Calu3 (cell line): ENCODE results near the gene CCN2. TPM values are rescaled to one million over a fixed set of nuclear protein-coding genes. Genes with fewer than 3 reads are reported as not detected.

Experiments used
- BruUV-seq: library from RNA; stranded (reverse); fragments of 400-500 nt; replicated peaks from 2 replicates; lab custom pipeline; 2021; lab: Mats Ljungman, UMichigan
- CTCF ChIA-PET: fragments of 300-600 bp; sonication (Branson Sonifier 250); formaldehyde crosslinking; loops from one replicate; lab custom pipeline; 2022; ENCODE audit warnings: antibody characterized with exemption; lab: Charles Lee
- DNase-seq: peaks from one replicate; pipeline ENCODE4 v3.0.0; 2022
- H3K27ac Mint-ChIP-seq: one replicate; pipeline ENCODE4 v1.8.0; 2022; ENCODE audit warnings: mixed read lengths; ENCODE audit not compliant: unreplicated experiment
- H3K27me3 Mint-ChIP-seq: one replicate; pipeline ENCODE4 v1.8.0; 2022; ENCODE audit warnings: mixed read lengths; ENCODE audit not compliant: unreplicated experiment
- H3K36me3 Mint-ChIP-seq: one replicate; pipeline ENCODE4 v1.8.0; 2022; ENCODE audit warnings: mild to moderate bottlenecking, moderate library complexity, mixed read lengths; ENCODE audit not compliant: insufficient read depth, unreplicated experiment
- H3K4me1 Mint-ChIP-seq: one replicate; pipeline ENCODE4 v1.8.0; 2022; ENCODE audit warnings: mild to moderate bottlenecking, low read depth, mixed read lengths; ENCODE audit not compliant: unreplicated experiment
- H3K4me3 Mint-ChIP-seq: one replicate; pipeline ENCODE4 v1.8.0; 2022; ENCODE audit warnings: mild to moderate bottlenecking, low read depth, moderate library complexity, mixed read lengths; ENCODE audit not compliant: unreplicated experiment
- H3K9me3 Mint-ChIP-seq: one replicate; pipeline ENCODE4 v1.8.0; 2022; ENCODE audit warnings: low read depth, mixed read lengths; ENCODE audit not compliant: unreplicated experiment
- CTCF ChIP-seq: fragments of 200-600 bp; IDR thresholded peaks from one replicate; pipeline ENCODE4 v1.8.0; 2022; ENCODE audit warnings: antibody characterized with exemption; ENCODE audit not compliant: unreplicated experiment
- intact Hi-C: fragments of 100-400 bp; cut with micrococcal nuclease; formaldehyde crosslinking; loops from one replicate; pipeline ENCODE4 v1.10.0; 2022; ENCODE audit not compliant: unreplicated experiment
- total RNA-seq: library from RNA; stranded (reverse); gene quantifications from 2 replicates; pipeline ENCODE4 v1.2.3, GENCODE V29; 2022

CCN2 gene
- total RNA-seq, 1 experiment from 2014 or later: 373 TPM

GRCh38 chr6:131989036-131989435, 37.9 kb upstream of the CCN2 start:
- TF ChIP-seq CTCF: no peak
- Mint-ChIP-seq H3K4me3 (no peak overlapping the region), H3K27me3 (no peaks in the 10 kb centered on the region), H3K27ac (no peak overlapping the region), H3K36me3 (no peaks in the 10 kb centered on the region), H3K4me1 (no peaks in the 10 kb centered on the region), H3K9me3 (no peaks in the 10 kb centered on the region)
- no TSS peak for BruUV-seq
- intact Hi-C loops: no loop called here
- DNase-seq: no peak
- CTCF ChIA-PET: no interaction called here

- no peak overlapping the region for H3K4me3 Mint-ChIP-seq
- H3K4me1 Mint-ChIP-seq: peaks cover 31% of the 10 kb centered on the region
- CTCF ChIA-PET: interaction anchor here (1.1 kb wide), 1 partner anchor 235 kb away, joined by 3 read pairs; no protein-coding TSS in a partner anchor
- intact Hi-C loops: no loop called here
- TF ChIP-seq CTCF: no peak
- no peak for DNase-seq
- no peaks in the 10 kb centered on the region for H3K9me3 Mint-ChIP-seq
- BruUV-seq: no TSS peak
- H3K36me3 Mint-ChIP-seq: no peaks in the 10 kb centered on the region
- no peaks in the 10 kb centered on the region for H3K27me3 Mint-ChIP-seq
- H3K27ac Mint-ChIP-seq: peak overlapping the region; percentile 89
Measured at GRCh38 chr6:131982740-131983259, 31.6 kb upstream of the CCN2 start.

GRCh38 chr6:131981624-131981978, 30.4 kb upstream of the CCN2 start:
- H3K4me3 Mint-ChIP-seq: no peak overlapping the region
- intact Hi-C loops: loop anchor here (2.0 kb wide), 1 partner anchor 27 kb away; no protein-coding TSS in a partner anchor
- H3K9me3 Mint-ChIP-seq: no peaks in the 10 kb centered on the region
- peak overlapping the region; percentile 89 for H3K27ac Mint-ChIP-seq
- CTCF ChIA-PET: interaction anchor here (0.7 to 1.7 kb wide), 4 partner anchors 23 to 67 kb away, joined by 3 to 8 read pairs (median 4); partner anchors contain the start of gene CCN2
- H3K36me3 Mint-ChIP-seq: no peaks in the 10 kb centered on the region
- peaks cover 43% of the 10 kb centered on the region for H3K4me1 Mint-ChIP-seq
- no peaks in the 10 kb centered on the region for H3K27me3 Mint-ChIP-seq
- DNase-seq: no peak
- TF ChIP-seq CTCF: no peak
- BruUV-seq: no TSS peak

GRCh38 chr6:131980791-131981623, 29.8 kb upstream of the CCN2 start:
- TF ChIP-seq CTCF: no peak
- peak overlapping the region; percentile 89 for H3K27ac Mint-ChIP-seq
- no peaks in the 10 kb centered on the region for H3K9me3 Mint-ChIP-seq
- intact Hi-C loops: loop anchor here (2.0 kb wide), 1 partner anchor 26 kb away; no protein-coding TSS in a partner anchor
- BruUV-seq: no TSS peak
- H3K36me3 Mint-ChIP-seq: no peaks in the 10 kb centered on the region
- peaks cover 49% of the 10 kb centered on the region for H3K4me1 Mint-ChIP-seq
- CTCF ChIA-PET: interaction anchor here (0.6 to 1.7 kb wide), 6 partner anchors 22 to 182 kb away, joined by 3 to 8 read pairs (median 4); partner anchors contain the start of gene CCN2
- DNase-seq: peak; percentile 60
- no peaks in the 10 kb centered on the region for H3K27me3 Mint-ChIP-seq
- peak overlapping the region; percentile 29 for H3K4me3 Mint-ChIP-seq
